Stimulated activated naive CD4-positive, alpha-beta T cell (primary cell): ENCODE results near the gene CD207.

Source experiments
- DNase-seq, 6 experiments: peaks; one replicate each; lab custom pipeline; 2025; lab: John Stamatoyannopoulos, UW

The CD207 gene

DNA sequence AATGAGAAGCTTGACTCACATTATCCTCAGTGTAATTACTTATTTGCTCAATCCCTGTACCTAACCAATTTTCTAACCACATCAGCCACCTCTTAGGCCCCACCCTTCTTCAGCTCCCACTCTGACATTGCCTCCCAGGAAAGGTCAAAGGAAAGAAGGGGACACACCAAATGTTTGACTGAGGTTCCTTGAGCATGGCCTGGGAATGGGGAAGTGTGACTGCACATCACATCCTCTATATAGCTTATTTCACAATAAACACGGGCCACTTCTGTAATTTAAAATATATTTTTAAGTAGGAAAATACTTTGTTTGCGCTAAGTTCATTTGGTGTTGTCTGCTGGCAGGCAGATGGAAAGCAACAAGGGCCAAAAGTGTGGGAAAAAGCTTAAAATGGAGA is 42.2 kb downstream of the CD207 start:
- no peak for DNase-seq

DNA sequence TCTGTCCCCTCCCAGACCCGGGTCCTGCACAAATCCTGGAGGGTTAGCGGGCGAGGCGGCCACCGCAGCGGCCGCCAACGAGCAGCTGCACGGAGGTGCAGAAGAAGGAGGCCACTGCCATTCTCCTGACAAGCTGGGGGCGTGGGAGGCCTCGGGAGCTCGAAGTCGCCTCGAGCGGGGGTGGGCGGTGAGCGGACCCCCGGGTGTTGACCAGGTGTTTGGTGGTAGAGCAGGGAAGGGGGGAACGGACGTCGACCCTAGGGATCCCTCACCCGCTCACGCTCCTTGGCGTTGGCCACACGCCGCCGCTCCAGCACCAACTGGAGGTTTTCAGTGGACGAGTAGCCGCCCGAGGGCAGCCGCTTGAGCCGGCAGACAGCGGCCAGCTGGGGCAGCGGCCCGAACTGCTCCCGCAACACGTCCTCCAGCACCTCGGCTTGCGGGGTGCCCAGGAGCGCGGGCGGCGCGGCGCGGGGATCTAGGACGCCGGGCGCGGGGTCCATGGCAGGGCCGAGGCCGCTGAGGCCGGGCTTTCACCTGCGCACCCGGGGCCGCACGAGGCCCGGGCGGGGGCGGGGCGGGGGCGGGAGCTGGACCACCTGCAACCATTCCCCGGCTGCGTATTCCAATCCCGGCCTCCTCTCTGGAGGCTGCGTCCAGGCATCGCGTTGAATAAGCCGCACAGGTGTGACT is 45.3 kb downstream of the CD207 start, which contains the start of gene FIGLA:
Gene FIGLA, minus strand, starts transcription at position 508 of the 693 bp plus-strand sequence. Its CDS starts 5 bp downstream, at position 503.
- DNase-seq, result no peak

DNA sequence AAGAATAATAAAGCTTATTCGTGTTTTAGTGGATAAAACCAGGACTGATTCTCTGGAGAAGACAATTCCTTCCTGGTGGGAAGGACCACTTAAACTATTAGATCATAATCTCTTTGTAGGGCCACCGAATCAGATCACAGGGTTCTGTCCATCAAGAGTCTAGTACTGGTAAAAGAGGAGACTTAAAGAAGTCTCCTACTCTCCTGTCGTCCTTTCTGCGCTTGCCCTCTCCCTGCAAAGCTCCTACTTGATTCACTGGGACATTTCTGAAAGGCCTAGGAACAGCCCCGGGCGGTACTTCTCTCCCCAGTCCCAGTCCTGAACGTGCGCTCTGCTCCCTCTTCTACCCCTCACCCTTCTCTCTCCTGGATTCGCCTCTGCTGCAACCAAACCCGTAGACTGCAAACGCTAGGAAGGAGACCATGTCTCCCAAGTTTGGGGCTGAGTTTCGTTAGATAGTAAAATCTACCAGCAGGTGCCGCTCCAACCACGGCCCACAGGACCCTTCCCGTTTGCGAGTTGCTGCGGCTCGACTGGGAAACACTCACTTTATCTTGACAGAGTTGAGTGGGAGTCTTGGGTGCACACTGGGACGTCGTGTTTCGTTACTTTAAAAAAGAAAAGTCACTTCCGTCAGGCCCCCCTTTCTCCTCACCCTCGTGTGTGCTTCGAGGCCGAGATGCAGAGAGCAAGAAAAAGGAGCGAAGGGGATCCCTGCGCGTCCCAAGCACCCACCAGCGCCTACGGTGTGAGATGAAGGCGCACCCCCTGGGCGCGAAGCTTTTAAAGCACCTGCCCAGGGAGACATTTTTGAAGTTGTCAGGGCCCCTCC is 46.1 kb downstream of the CD207 start:
- DNase-seq, result peak; percentile 29 to 67 (median 51)

DNA sequence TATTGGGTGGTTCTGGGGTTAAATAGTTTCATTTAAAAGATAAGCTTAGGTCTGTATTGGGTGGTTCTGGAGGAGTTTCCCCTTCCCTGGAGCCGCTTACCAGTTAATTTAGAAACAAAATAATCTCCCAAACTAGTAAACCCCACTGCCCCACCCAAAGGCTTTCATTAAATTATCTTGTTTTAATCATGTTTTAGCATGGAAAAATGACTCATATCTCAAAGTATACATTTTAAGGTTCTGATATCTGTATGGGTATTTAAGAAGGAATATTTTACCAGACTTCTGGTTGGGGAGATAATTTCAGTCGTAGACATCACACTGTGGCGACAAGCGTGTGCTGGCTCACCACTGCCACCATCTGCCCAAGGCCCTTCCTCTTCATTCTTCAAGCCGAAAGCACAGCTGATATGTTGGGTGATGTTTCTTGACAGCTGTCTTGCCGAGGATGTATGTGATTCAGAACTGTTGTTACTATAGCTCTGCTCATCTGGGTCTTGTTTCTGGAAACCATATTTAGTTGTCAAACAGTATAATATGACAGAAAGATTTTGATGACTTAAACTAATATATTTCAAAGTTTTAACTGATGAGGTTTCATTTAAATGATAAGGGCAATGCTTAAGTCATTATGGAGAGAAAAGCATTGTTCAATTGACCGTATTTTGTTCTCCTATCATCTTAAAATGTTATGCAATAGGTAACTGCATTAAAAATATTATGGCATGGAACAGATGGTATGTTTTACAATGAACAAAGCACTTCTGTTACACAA is 50.3 kb downstream of the CD207 start:
- peak; percentile 10 to 66 (median 30) for DNase-seq

DNA sequence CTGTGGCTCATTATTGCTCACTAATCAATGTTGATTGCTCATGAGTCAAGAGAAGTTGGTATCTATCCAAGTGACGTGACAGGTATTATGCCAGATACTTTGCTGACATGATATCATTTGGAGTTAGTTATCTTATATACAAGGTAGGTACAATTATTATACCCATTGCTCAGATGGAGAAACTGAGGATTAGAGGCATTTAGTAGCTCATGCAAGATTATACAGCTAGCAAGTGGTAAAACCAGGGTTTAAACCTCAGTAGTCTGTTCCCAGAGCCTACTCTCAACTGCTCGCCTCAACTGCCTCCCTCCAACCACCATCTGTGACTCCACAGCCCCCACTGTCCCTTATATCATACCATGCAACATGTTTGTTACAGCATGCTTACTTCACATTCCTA is 51.3 kb downstream of the CD207 start:
- DNase-seq, result no peak
